Karpas-422 (cell line): ENCODE measurements around the gene KDM5A. TPM values are rescaled to one million over a fixed set of nuclear protein-coding genes. Genes with fewer than 3 reads are reported as not detected.
"Not testable (repeated sequence)": the region's sequence is repeated elsewhere in the genome, so short reads cannot be mapped to it uniquely, and the experiment has no call there.

ENCODE experiments used
- DNase-seq: peaks from one replicate; pipeline ENCODE4 v3.0.0-alpha.2; 2015
- H2AFZ ChIP-seq: fragments of 200-600 bp; sonication (generic); 2 replicates; pipeline ENCODE4 v1.6.1; 2014; ENCODE audit warnings: antibody characterized with exemption, low read length, mixed read lengths
- H3K27ac ChIP-seq: fragments of 200-600 bp; sonication (generic); 2 replicates; pipeline ENCODE4 v1.5.1; 2014; ENCODE audit warnings: mild to moderate bottlenecking, low read length, moderate library complexity
- H3K27me3 ChIP-seq: fragments of 200-600 bp; sonication (generic); 2 replicates; pipeline ENCODE4 v1.6.1; 2014; ENCODE audit warnings: low read length, mixed read lengths
- H3K36me3 ChIP-seq: fragments of 200-600 bp; sonication (generic); 2 replicates; pipeline ENCODE4 v1.6.1; 2014; ENCODE audit warnings: low read length, mixed read lengths; ENCODE audit not compliant: insufficient read depth
- H3K4me1 ChIP-seq: fragments of 200-600 bp; sonication (generic); 2 replicates; pipeline ENCODE4 v1.6.1; 2014; ENCODE audit warnings: mild to moderate bottlenecking, low read length, mixed read lengths
- H3K4me2 ChIP-seq: fragments of 200-600 bp; sonication (generic); 2 replicates; pipeline ENCODE4 v1.6.1; 2014; ENCODE audit warnings: low read length, low read depth, mild to moderate bottlenecking; ENCODE audit not compliant: poor library complexity, severe bottlenecking
- H3K4me3 ChIP-seq: fragments of 200-600 bp; sonication (generic); 2 replicates; pipeline ENCODE4 v1.5.1; 2014; ENCODE audit warnings: mild to moderate bottlenecking, antibody characterized with exemption, low read length, mixed read lengths
- H3K79me2 ChIP-seq: fragments of 200-600 bp; sonication (generic); 2 replicates; pipeline ENCODE4 v1.6.1; 2014; ENCODE audit warnings: mild to moderate bottlenecking, low read length, mixed read lengths
- H3K9ac ChIP-seq: fragments of 200-600 bp; sonication (generic); 2 replicates; pipeline ENCODE4 v1.6.0; 2014; ENCODE audit warnings: low read length
- H3K9me2 ChIP-seq: fragments of 200-600 bp; sonication (generic), shearing (Covaris generic); replicated peaks from 2 replicates; pipeline ENCODE4 v1.6.0; 2014; ENCODE audit warnings: mild to moderate bottlenecking, low read length, moderate library complexity; ENCODE audit not compliant: insufficient read depth
- H3K9me3 ChIP-seq: fragments of 300-700, 200-600 bp; sonication (generic); 2 replicates; pipeline ENCODE4 v1.6.1; 2014; ENCODE audit warnings: low read length, mixed read lengths
- H4K20me1 ChIP-seq: fragments of 200-600 bp; sonication (generic); 2 replicates; pipeline ENCODE4 v1.6.1; 2014; ENCODE audit warnings: mild to moderate bottlenecking, antibody characterized with exemption, low read length, low read depth; ENCODE audit not compliant: insufficient read depth
- total RNA-seq: library from RNA; depleted of rRNA; stranded (reverse); fragments of >200 nt; shearing (Covaris generic); gene quantifications from 2 replicates; pipeline ENCODE4 v1.2.3, GENCODE V29; 2014; ENCODE audit warnings: low replicate concordance

KDM5A gene
- total RNA-seq, 1 experiment from 2014 or later = 64.7 TPM

- Histone ChIP-seq H3K79me2 (peaks cover 34% of the 10 kb centered on the region), H3K9me2 (peaks cover 6% of the 10 kb centered on the region; the same call in 1 of the 2 replicates), H3K9me3 (no peaks in the 10 kb centered on the region), H4K20me1 (no peaks in the 10 kb centered on the region), H3K36me3 (peaks cover 63% of the 10 kb centered on the region), H3K4me3 (no peak overlapping the region), H3K4me2 (no peak overlapping the region), H3K4me1 (no peaks in the 10 kb centered on the region), H2AFZ (no peak overlapping the region), H3K27ac (no peak overlapping the region), H3K27me3 (no peaks in the 10 kb centered on the region), H3K9ac (no peak overlapping the region)
- DNase-seq = peak; percentile 7
Observed at GRCh38 chr12:325906-326305, 63.2 kb downstream of the KDM5A start.

DNA sequence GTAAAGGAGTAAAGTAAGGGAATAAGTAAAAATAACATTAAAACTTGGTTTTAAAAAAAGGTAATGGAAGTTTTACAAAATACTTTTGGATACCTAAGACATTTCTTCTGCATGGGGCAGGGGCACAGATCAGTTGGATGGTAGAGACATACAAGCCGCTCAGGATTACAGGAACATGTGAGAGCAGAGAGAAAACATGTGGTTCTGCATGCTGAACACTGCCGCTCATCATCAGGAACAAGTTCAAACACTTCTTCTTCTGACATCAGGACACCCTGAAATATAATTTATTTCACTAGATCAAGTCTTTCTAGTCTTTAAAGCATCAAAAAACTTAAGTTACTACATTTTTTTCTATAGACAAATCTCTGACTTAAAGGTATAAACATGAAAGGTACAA lies 65.6 kb downstream of the KDM5A start:
- H3K4me2 ChIP-seq = no peak overlapping the region
- no peaks in the 10 kb centered on the region for H3K27me3 ChIP-seq
- peaks cover 22% of the 10 kb centered on the region for H3K79me2 ChIP-seq
- peaks cover 61% of the 10 kb centered on the region; the same call in 1 of the 2 replicates for H3K36me3 ChIP-seq
- H4K20me1 ChIP-seq = no peaks in the 10 kb centered on the region
- no peak overlapping the region for H2AFZ ChIP-seq
- H3K27ac ChIP-seq = no peak overlapping the region
- H3K9me3 ChIP-seq = no peaks in the 10 kb centered on the region
- no peak overlapping the region for H3K9ac ChIP-seq
- H3K4me1 ChIP-seq = no peaks in the 10 kb centered on the region
- no peaks in the 10 kb centered on the region for H3K9me2 ChIP-seq
- no peak for DNase-seq
- H3K4me3 ChIP-seq = no peak overlapping the region

- H3K36me3 ChIP-seq = peaks cover 72% of the 10 kb centered on the region; the same call in 1 of the 2 replicates
- no peaks in the 10 kb centered on the region for H3K9me3 ChIP-seq
- no peak overlapping the region for H3K27ac ChIP-seq
- no peak overlapping the region for H2AFZ ChIP-seq
- no peak for DNase-seq
- no peak overlapping the region for H3K9ac ChIP-seq
- H3K4me1 ChIP-seq = no peaks in the 10 kb centered on the region
- no peaks in the 10 kb centered on the region for H3K9me2 ChIP-seq
- H3K4me3 ChIP-seq = no peak overlapping the region
- H4K20me1 ChIP-seq = no peaks in the 10 kb centered on the region
- H3K4me2 ChIP-seq = no peak overlapping the region
- H3K79me2 ChIP-seq = peaks cover 18% of the 10 kb centered on the region
- H3K27me3 ChIP-seq = no peaks in the 10 kb centered on the region
Observed at GRCh38 chr12:321606-322326, 67.4 kb downstream of the KDM5A start.

GRCh38 chr12:318759-319515 lies 70.2 kb downstream of the KDM5A start:
- Histone ChIP-seq H3K36me3 (peaks cover 61% of the 10 kb centered on the region; the same call in 1 of the 2 replicates), H3K4me2 (no peak overlapping the region), H3K4me1 (no peaks in the 10 kb centered on the region), H3K9ac (no peak overlapping the region), H4K20me1 (no peaks in the 10 kb centered on the region), H3K27me3 (no peaks in the 10 kb centered on the region), H2AFZ (no peak overlapping the region), H3K27ac (no peak overlapping the region), H3K79me2 (peaks cover 20% of the 10 kb centered on the region), H3K9me2 (no peaks in the 10 kb centered on the region), H3K9me3 (no peaks in the 10 kb centered on the region), H3K4me3 (no peak overlapping the region)
- peak; percentile 17 for DNase-seq

DNA sequence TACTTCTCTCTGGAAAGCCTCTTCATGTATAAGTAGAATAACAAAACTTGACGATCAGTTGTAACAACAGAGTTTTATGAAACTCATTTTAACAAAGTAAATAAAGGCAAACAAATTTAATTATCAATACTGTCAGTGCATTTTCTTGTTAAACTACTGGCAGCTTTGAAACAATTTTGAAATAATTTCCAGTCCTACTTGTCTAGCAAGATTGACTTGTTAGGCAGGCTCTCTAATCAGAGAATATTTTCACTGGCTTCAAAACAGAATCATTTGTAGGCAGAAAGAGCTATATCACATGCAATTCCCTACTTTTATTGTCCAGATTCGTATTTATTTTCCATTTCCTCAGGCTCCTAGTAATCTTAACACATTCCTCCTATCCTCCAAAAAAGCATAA lies 80.6 kb downstream of the KDM5A start:
- Histone ChIP-seq H3K4me2 (no peak overlapping the region), H3K27me3 (no peaks in the 10 kb centered on the region), H3K9me2 (no peaks in the 10 kb centered on the region), H3K9ac (no peak overlapping the region), H3K27ac (no peak overlapping the region), H3K79me2 (peaks cover 25% of the 10 kb centered on the region), H3K36me3 (peaks cover 83% of the 10 kb centered on the region), H3K4me1 (no peaks in the 10 kb centered on the region), H2AFZ (no peak overlapping the region), H4K20me1 (no peaks in the 10 kb centered on the region), H3K4me3 (no peak overlapping the region), H3K9me3 (no peaks in the 10 kb centered on the region)
- DNase-seq = no peak

DNA sequence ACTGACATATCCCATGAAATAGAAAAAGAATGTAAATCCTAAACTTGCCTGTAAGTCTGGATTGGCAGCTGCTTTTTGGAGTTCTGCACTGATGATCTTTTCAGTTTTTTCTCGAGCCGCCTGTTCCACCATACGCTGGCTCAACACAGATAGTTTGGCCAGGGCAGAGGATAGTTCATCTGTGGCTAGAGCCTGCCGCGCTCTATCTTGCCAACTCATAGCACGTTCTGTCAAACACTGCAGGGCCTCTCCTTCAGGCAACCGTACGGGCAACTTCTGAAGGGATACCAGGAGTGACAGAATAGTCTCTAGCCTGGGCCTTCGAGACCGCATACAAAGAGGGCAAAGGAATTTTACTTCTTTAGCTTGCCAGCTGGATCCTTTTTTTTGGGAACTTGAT lies 81.7 kb downstream of the KDM5A start:
- Histone ChIP-seq H2AFZ (no peak overlapping the region), H3K4me2 (no peak overlapping the region), H3K27ac (no peak overlapping the region), H4K20me1 (no peaks in the 10 kb centered on the region), H3K9me3 (no peaks in the 10 kb centered on the region), H3K9me2 (no peaks in the 10 kb centered on the region), H3K36me3 (peaks cover 82% of the 10 kb centered on the region), H3K9ac (no peak overlapping the region), H3K27me3 (no peaks in the 10 kb centered on the region), H3K4me3 (no peak overlapping the region), H3K79me2 (peaks cover 34% of the 10 kb centered on the region), H3K4me1 (no peaks in the 10 kb centered on the region)
- DNase-seq = no peak

GRCh38 chr12:304805-305204 lies 84.3 kb downstream of the KDM5A start:
- Histone ChIP-seq H3K9me2 (no peaks in the 10 kb centered on the region), H3K79me2 (peaks cover 51% of the 10 kb centered on the region), H3K36me3 (peaks cover 62% of the 10 kb centered on the region), H3K27me3 (no peaks in the 10 kb centered on the region), H3K4me2 (no peak overlapping the region), H3K27ac (no peak overlapping the region), H3K9ac (no peak overlapping the region), H3K4me1 (no peaks in the 10 kb centered on the region), H3K4me3 (no peak overlapping the region), H3K9me3 (no peaks in the 10 kb centered on the region), H2AFZ (no peak overlapping the region), H4K20me1 (no peaks in the 10 kb centered on the region)
- DNase-seq = no peak

- H3K4me3 ChIP-seq, H3K27ac ChIP-seq, H3K9ac ChIP-seq, H3K9me3 ChIP-seq, H2AFZ ChIP-seq, H4K20me1 ChIP-seq, H3K9me2 ChIP-seq, H3K27me3 ChIP-seq, H3K4me1 ChIP-seq, H3K4me2 ChIP-seq, DNase-seq: not testable (repeated sequence)
- peaks cover 51% of the 10 kb centered on the region for H3K79me2 ChIP-seq
- peaks cover 43% of the 10 kb centered on the region for H3K36me3 ChIP-seq
Observed at GRCh38 chr12:302766-303165, 86.4 kb downstream of the KDM5A start.
